Neuronal stem cell (in vitro differentiated cells): ENCODE results near the gene IST1.

Experiments used
- DNase-seq: peaks from one replicate; pipeline ENCODE4 v3.0.0-alpha.2; 2013; ENCODE audit warnings: low spot score
- H2AFZ ChIP-seq: one replicate; pipeline ENCODE4 v1.6.1; 2013; ENCODE audit warnings: mild to moderate bottlenecking, low read length, inconsistent platforms
- H2AK5ac ChIP-seq: 2 replicates; pipeline ENCODE4 v1.6.1; 2013; ENCODE audit warnings: low read depth, mild to moderate bottlenecking, inconsistent platforms, low read length, moderate library complexity, mixed read lengths
- H2BK120ac ChIP-seq: 2 replicates; pipeline ENCODE4 v1.6.1; 2013; ENCODE audit warnings: low read depth, mild to moderate bottlenecking, inconsistent platforms, low read length, moderate library complexity, mixed read lengths
- H2BK12ac ChIP-seq: one replicate; pipeline ENCODE4 v1.6.1; 2013; ENCODE audit warnings: low read length, inconsistent platforms
- H2BK15ac ChIP-seq: 2 replicates; pipeline ENCODE4 v1.6.1; 2013; ENCODE audit warnings: mild to moderate bottlenecking, low read length, inconsistent platforms, mixed read lengths
- H2BK5ac ChIP-seq: one replicate; pipeline ENCODE4 v1.6.1; 2013; ENCODE audit warnings: inconsistent platforms, mild to moderate bottlenecking, low read length, moderate library complexity
- H3K14ac ChIP-seq: one replicate; pipeline ENCODE4 v1.6.1; 2013; ENCODE audit warnings: low read length, inconsistent platforms
- H3K18ac ChIP-seq: 2 replicates; pipeline ENCODE4 v1.6.1; 2013; ENCODE audit warnings: low read length, inconsistent platforms
- H3K23ac ChIP-seq: 2 replicates; pipeline ENCODE4 v1.6.1; 2013; ENCODE audit warnings: low read depth, mild to moderate bottlenecking, mixed read lengths, low read length, inconsistent platforms; ENCODE audit not compliant: poor library complexity
- H3K27ac ChIP-seq: replicated peaks from 3 replicates; pipeline ENCODE4 v1.5.1; 2013; ENCODE audit warnings: low read length, inconsistent platforms
- H3K27me3 ChIP-seq, 3 experiments: 2 replicates each; pipeline ENCODE4 v1.6.1; 2013; ENCODE audit warnings: low read length in 3 of 3, mild to moderate bottlenecking in 2 of 3, inconsistent platforms in 1 of 3, low read depth in 1 of 3, mixed read lengths in 1 of 3, moderate library complexity in 1 of 3; ENCODE audit not compliant: control insufficient read depth in 3 of 3, insufficient read depth in 3 of 3
- H3K36me3 ChIP-seq, 2 donors: replicated peaks in 1 of 2; 2 replicates each; pipeline ENCODE4 v1.6.1; 2013; ENCODE audit warnings: low read length in 2 of 2; ENCODE audit not compliant: control insufficient read depth in 2 of 2, insufficient read depth in 2 of 2
- H3K4ac ChIP-seq: 2 replicates; pipeline ENCODE4 v1.6.1; 2013; ENCODE audit warnings: inconsistent platforms, mild to moderate bottlenecking, low read length, moderate library complexity
- H3K4me1 ChIP-seq, 2 donors: 1 replicate in 1 of 2; 2 replicates in 1 of 2; pipeline ENCODE4 v1.6.1; 2013; ENCODE audit warnings: low read length in 2 of 2, low read depth in 1 of 2; ENCODE audit not compliant: control insufficient read depth in 2 of 2, insufficient read depth in 1 of 2
- H3K4me2 ChIP-seq: one replicate; pipeline ENCODE4 v1.6.1; 2013; ENCODE audit warnings: mild to moderate bottlenecking, low read length, inconsistent platforms; ENCODE audit not compliant: insufficient read depth, poor library complexity, severe bottlenecking
- H3K4me3 ChIP-seq, 2 donors: 2 replicates each; pipeline ENCODE4 v1.5.1; 2013; ENCODE audit warnings: low read length in 2 of 2, mild to moderate bottlenecking in 2 of 2, inconsistent platforms in 1 of 2, moderate library complexity in 1 of 2
- H3K79me1 ChIP-seq: one replicate; pipeline ENCODE4 v1.6.1; 2013; ENCODE audit warnings: low read depth, mild to moderate bottlenecking, inconsistent platforms, low read length, moderate library complexity
- H3K9ac ChIP-seq: one replicate; pipeline ENCODE4 v1.6.1; 2013; ENCODE audit warnings: mild to moderate bottlenecking, low read depth, low read length, inconsistent platforms; ENCODE audit not compliant: poor library complexity
- H3K9me3 ChIP-seq, 2 donors: replicated peaks in 1 of 2; 2 replicates each; pipeline versions ENCODE3 to v1.6.1; 2013; ENCODE audit warnings: low read length in 2 of 2, mild to moderate bottlenecking in 2 of 2, inconsistent platforms in 1 of 2, low read depth in 1 of 2, mixed read lengths in 1 of 2, moderate library complexity in 1 of 2; ENCODE audit not compliant: control insufficient read depth in 2 of 2, insufficient read depth in 1 of 2
- H4K8ac ChIP-seq: one replicate; pipeline ENCODE4 v1.6.1; 2013; ENCODE audit warnings: low read depth, mild to moderate bottlenecking, inconsistent platforms, low read length, moderate library complexity
- H4K91ac ChIP-seq: one replicate; pipeline ENCODE4 v1.6.1; 2013; ENCODE audit warnings: low read length, low read depth, mild to moderate bottlenecking, inconsistent platforms; ENCODE audit not compliant: poor library complexity
- WGBS, 2 donors: extraction: QIAGEN DNeasy Blood & Tissue Kit; methylation state at CpG; one replicate each; pipeline ENCODE4 v1.1.7; 2013; ENCODE audit warnings: missing lambda C conversion rate in 2 of 2, mixed read lengths in 1 of 2; ENCODE audit not compliant: insufficient read length in 2 of 2, insufficient replicate concordance in 1 of 2; ENCODE audit errors: extremely low coverage in 2 of 2; 5-methylcytosine and 5-hydroxymethylcytosine counted together

IST1 gene

DNA sequence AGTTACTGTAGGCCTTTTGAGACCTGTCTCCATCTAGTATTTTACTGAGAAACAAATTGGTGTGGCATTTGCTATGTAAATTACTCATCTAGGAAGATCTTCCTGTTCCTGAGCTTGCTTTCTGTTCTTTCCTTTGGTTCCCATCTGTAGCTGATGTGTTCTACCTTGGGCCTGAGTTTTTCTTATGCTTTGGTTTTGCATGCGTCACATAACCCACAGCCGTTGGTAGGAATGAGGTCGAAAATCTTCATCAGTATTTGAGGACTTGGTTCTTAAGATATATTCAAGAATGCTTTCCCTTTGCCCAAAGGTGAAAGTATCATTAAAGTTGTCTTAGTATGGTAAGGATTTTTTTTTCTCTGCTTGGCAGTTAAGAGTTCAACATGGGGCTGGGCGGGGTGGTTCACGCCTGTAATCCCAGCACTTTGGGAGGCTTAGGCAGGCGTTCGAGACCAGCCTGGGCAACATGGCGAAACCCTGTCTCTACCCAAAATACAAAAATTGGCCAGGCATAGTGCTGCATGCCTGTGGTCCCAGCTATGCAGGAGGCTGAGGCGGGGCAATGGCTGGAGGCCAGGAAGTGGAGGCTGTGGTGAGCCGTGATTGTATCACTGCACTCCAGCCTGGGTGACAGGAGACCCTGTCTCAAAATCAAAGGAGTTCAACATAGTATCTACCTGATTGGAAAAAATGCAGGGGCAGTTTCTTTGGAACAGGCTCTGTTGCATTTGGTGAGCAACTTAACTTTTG lies 28.8 kb downstream of the IST1 start:
- no peaks in the 10 kb centered on the region for H3K4me1 ChIP-seq
- no CpG with 5 or more reads among the region's 10 CpGs for WGBS, 2 donors
- no peak overlapping the region for H3K23ac ChIP-seq

DNA sequence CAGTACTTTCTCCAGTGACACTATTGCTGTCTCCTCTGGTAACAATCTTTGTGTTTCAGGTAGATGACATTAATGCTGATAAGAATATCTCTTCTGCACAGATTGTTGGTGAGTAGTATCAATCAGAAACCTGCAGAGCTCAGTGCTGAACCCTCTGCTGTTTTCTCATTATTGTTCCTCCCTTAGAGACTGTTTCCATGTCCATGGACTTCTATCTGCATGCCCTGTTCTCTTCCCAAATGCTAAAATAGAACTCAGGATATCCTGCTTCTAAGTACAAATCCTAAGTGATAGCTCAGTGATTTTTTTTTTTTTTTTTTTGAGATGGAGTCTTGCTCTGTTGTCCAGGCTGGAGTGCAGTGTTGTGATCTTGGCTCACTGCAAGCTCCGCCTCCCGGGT lies 29.4 kb downstream of the IST1 start:
- Histone ChIP-seq H3K23ac (no peak overlapping the region), H2BK15ac (no peak overlapping the region), H3K18ac (no peak overlapping the region), H3K9me3 (peaks cover 0 to 5% of the 10 kb centered on the region in 2 donors), H4K91ac (no peak overlapping the region), H2AK5ac (no peak overlapping the region), H3K27me3 (no peaks in the 10 kb centered on the region), H2BK120ac (no peak overlapping the region), H3K4me2 (no peak overlapping the region), H4K8ac (no peak overlapping the region), H3K14ac (no peak overlapping the region), H2BK12ac (no peak overlapping the region), H3K4ac (no peak overlapping the region), H2BK5ac (no peak overlapping the region), H3K79me1 (peaks cover 2% of the 10 kb centered on the region), H3K27ac (no peak overlapping the region), H2AFZ (no peak overlapping the region), H3K36me3 (peaks cover 56 to 98% of the 10 kb centered on the region in 2 donors), H3K4me3 (no peak overlapping the region), H3K4me1 (no peaks in the 10 kb centered on the region), H3K9ac (no peak overlapping the region)
- no peak for DNase-seq
- WGBS, 2 donors, result no CpG with 5 or more reads among the region's 2 CpGs

More for the DNA sequence above, 28.8 kb downstream of the IST1 start:
- H3K18ac ChIP-seq, result no peak overlapping the region
- H4K91ac ChIP-seq, result no peak overlapping the region
- H3K36me3 ChIP-seq, result peaks cover 61 to 98% of the 10 kb centered on the region in 2 donors
- DNase-seq, result no peak
- peaks cover 2 to 11% of the 10 kb centered on the region in 2 donors for H3K9me3 ChIP-seq
- no peak overlapping the region for H3K4me3 ChIP-seq
- H2AK5ac ChIP-seq, result no peak overlapping the region
- no peaks in the 10 kb centered on the region for H3K27me3 ChIP-seq
- H2BK120ac ChIP-seq, result no peak overlapping the region
- H3K79me1 ChIP-seq, result peaks cover 4% of the 10 kb centered on the region
- no peak overlapping the region for H2BK12ac ChIP-seq
- no peak overlapping the region for H3K9ac ChIP-seq
- no peak overlapping the region for H2BK5ac ChIP-seq
- H2BK15ac ChIP-seq, result no peak overlapping the region
- H3K4ac ChIP-seq, result no peak overlapping the region
- H3K14ac ChIP-seq, result no peak overlapping the region
- no peak overlapping the region for H2AFZ ChIP-seq
- H3K4me2 ChIP-seq, result no peak overlapping the region
- H3K27ac ChIP-seq, result no peak overlapping the region
- H4K8ac ChIP-seq, result no peak overlapping the region

DNA sequence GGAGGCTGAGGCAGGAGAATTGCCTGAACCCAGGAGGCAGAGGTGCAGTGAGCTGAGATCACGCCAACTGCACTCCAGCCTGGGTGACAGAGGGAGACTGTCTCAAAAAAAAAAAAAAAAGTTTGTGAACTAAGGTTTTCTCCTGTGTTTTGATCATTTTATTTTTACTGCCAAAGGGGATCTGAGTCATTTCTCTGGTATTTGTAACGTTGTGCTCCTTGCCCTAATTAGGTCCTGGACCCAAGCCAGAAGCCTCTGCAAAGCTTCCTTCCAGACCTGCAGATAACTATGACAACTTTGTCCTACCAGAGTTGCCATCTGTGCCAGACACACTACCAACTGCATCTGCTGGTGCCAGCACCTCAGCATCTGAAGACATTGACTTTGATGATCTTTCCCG lies 32.1 kb downstream of the IST1 start:
- no CpG with 5 or more reads among the region's 3 CpGs for WGBS, 2 donors
- Histone ChIP-seq H3K27ac (no peak overlapping the region), H2BK15ac (no peak overlapping the region), H3K4ac (no peak overlapping the region), H3K9ac (no peak overlapping the region), H2AK5ac (no peak overlapping the region), H3K27me3 (no peaks in the 10 kb centered on the region), H3K4me3 (no peak overlapping the region), H4K91ac (no peak overlapping the region), H3K23ac (no peak overlapping the region), H3K36me3 (peaks cover 42 to 98% of the 10 kb centered on the region in 2 donors), H3K4me2 (no peak overlapping the region), H2BK120ac (no peak overlapping the region), H3K4me1 (no peaks in the 10 kb centered on the region), H2BK5ac (no peak overlapping the region), H3K79me1 (no peaks in the 10 kb centered on the region), H3K9me3 (no peaks in the 10 kb centered on the region), H3K18ac (no peak overlapping the region), H2BK12ac (no peak overlapping the region), H3K14ac (no peak overlapping the region), H2AFZ (no peak overlapping the region), H4K8ac (no peak overlapping the region)
- no peak for DNase-seq

DNA sequence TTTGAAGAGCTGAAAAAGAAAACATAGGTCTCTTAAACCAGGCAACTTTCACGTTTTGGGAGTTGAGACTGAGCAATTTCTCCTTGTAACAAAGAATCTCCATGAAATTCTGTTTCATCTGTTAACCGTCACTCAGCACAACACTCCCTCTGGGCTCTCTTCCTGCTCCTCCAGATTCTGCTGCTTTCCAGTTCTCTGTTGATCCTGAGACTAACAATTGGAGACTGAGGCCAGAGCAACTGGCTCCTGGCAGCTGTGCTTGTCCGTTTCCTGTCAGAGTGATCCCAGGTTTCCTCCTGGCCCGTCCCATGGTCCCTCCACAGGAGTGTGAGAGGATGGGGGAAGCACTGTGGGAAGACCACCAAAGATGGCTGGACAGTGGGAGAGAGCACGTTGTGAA lies 32.5 kb downstream of the IST1 start:
- no peak overlapping the region for H3K27ac ChIP-seq
- no peak overlapping the region for H2AK5ac ChIP-seq
- peaks cover 39 to 97% of the 10 kb centered on the region in 2 donors for H3K36me3 ChIP-seq

More for the DNA sequence above, 32.5 kb downstream of the IST1 start:
- no peak overlapping the region for H3K4ac ChIP-seq
- no CpG with 5 or more reads among the region's 5 CpGs for WGBS, 2 donors
- no peaks in the 10 kb centered on the region for H3K9me3 ChIP-seq
- H3K23ac ChIP-seq, result no peak overlapping the region
- H3K27me3 ChIP-seq, result no peaks in the 10 kb centered on the region
- no peak overlapping the region for H3K18ac ChIP-seq
- no peak overlapping the region for H2BK15ac ChIP-seq
- no peak overlapping the region for H2AFZ ChIP-seq
- H2BK120ac ChIP-seq, result no peak overlapping the region
- no peak overlapping the region for H4K8ac ChIP-seq
- no peak for DNase-seq
- H3K4me3 ChIP-seq, result no peak overlapping the region
- H3K4me2 ChIP-seq, result no peak overlapping the region
- H3K4me1 ChIP-seq, result no peaks in the 10 kb centered on the region
- H2BK12ac ChIP-seq, result no peak overlapping the region
- H2BK5ac ChIP-seq, result no peak overlapping the region
- H3K79me1 ChIP-seq, result no peaks in the 10 kb centered on the region
- no peak overlapping the region for H3K14ac ChIP-seq
- no peak overlapping the region for H3K9ac ChIP-seq
- H4K91ac ChIP-seq, result no peak overlapping the region
